Suppressor macrophage treated with lipopolysaccharide for 4 hours (primary cell): ENCODE measurements around the gene LMNB1.
"Not testable (repeated sequence)": the region's sequence is repeated elsewhere in the genome, so short reads cannot be mapped to it uniquely, and the experiment has no call there.

Source experiments
- DNase-seq: peaks from one replicate; pipeline ENCODE4 v3.0.0-alpha.2; 2020

LMNB1 gene

GRCh38 chr5:126780165-126780827 is 3.4 kb downstream of the LMNB1 start:
- peak; percentile 71 for DNase-seq

GRCh38 chr5:126788409-126788808 is 11.5 kb downstream of the LMNB1 start:
- not testable (repeated sequence) for DNase-seq

- no peak for DNase-seq
Measured at GRCh38 chr5:126793097-126793496, 16.2 kb downstream of the LMNB1 start.

DNA sequence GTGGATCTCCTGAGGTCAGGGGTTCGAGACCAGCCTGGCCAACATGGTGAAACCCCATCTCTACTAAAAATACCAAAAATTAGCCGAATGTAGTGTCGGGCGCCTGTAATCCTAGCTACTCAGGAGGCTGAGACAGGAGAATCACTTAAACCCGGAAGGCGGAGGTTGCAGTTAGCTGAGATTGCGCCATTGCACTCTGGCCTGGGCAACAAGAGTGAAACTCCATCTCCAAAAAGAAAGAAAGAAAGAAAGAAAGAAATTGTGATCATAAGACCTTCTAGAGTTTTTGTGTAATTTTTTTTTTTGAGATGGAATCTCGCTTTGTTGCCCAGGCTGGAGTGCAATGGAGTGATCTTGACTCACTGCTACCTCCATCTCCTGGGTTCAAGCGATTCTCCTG is 16.7 kb downstream of the LMNB1 start:
- DNase-seq = peak; percentile 51

DNA sequence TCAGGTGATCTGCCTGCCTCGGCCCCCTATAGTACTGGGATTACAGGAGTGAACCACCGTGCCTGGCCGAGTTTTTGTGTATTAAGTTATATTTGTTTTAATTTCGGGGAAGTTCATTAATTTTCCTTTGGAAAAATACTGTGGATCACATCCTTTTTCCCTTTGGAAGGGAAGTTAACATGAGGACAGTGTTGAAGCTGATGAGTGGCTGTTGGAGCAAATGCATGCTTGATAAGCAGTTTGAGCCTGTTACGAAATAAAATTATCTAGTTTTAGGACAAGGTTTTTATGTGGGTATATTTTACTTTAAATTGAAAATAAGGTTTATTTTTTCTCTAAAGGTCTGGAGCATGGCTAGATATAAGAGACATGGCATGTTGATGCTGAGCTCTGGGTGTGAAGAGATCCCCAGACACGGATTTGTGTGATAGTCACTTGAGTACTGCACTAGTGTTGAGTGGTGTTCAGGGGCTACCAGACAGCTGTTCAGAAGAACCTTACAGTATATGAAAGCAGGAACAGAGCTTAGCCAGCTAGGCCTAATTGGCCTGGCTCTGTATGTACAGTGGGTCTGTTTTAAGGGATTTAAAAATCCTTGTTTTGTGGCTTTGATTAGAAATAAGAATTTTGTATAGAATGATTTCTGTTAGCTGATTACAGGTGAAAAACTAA is 17.4 kb downstream of the LMNB1 start:
- no peak for DNase-seq

DNA sequence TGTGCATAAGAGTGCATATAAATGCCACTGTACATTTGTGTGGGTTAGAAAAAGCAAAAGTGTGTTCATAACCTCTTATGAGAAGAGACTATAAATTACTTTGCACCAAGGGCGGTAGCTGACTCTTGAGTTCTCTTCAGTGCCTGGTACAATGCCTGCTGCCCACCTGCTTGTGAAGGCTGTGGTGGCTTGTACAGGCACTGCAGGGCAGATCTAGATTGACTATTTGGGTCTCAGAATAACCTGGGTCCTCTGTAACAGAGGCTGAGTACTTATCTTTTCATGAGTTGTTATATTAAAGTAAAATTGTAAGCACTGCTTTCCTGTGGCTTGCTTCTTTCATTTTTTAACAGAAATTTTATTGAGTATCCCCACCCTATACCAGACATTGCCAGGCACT is 22.8 kb downstream of the LMNB1 start:
- DNase-seq = no peak

GRCh38 chr5:126801174-126801991 is 24.4 kb downstream of the LMNB1 start:
- DNase-seq = peak; percentile 47

GRCh38 chr5:126801992-126802294 is 25.0 kb downstream of the LMNB1 start:
- peak; percentile 42 for DNase-seq

GRCh38 chr5:126805063-126805462 is 28.1 kb downstream of the LMNB1 start:
- no peak for DNase-seq

GRCh38 chr5:126808521-126808988 is 31.6 kb downstream of the LMNB1 start:
- peak; percentile 52 for DNase-seq

DNA sequence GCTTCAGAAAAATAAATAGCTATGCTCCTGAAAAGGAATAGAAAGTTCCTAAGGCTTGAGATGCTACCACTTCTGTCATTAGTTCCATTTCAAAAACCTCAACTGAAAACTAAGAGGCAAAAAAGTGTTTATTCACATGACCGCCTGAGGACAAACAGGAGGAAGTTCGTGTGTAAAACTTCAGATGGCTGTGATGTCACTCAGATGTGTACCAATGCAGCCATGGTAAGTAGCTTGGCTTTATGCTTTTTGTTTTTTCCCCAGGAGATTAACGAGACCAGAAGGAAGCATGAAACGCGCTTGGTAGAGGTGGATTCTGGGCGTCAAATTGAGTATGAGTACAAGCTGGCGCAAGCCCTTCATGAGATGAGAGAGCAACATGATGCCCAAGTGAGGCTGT is 33.0 kb downstream of the LMNB1 start:
- peak; percentile 70 for DNase-seq

- DNase-seq = peak; percentile 50
Measured at GRCh38 chr5:126810596-126811380, 33.9 kb downstream of the LMNB1 start.

- DNase-seq = peak; percentile 92
Measured at GRCh38 chr5:126811515-126812198, 34.7 kb downstream of the LMNB1 start.

GRCh38 chr5:126812199-126812570 is 35.2 kb downstream of the LMNB1 start:
- DNase-seq = no peak

GRCh38 chr5:126813799-126814198 is 36.9 kb downstream of the LMNB1 start:
- DNase-seq = not testable (repeated sequence)

DNA sequence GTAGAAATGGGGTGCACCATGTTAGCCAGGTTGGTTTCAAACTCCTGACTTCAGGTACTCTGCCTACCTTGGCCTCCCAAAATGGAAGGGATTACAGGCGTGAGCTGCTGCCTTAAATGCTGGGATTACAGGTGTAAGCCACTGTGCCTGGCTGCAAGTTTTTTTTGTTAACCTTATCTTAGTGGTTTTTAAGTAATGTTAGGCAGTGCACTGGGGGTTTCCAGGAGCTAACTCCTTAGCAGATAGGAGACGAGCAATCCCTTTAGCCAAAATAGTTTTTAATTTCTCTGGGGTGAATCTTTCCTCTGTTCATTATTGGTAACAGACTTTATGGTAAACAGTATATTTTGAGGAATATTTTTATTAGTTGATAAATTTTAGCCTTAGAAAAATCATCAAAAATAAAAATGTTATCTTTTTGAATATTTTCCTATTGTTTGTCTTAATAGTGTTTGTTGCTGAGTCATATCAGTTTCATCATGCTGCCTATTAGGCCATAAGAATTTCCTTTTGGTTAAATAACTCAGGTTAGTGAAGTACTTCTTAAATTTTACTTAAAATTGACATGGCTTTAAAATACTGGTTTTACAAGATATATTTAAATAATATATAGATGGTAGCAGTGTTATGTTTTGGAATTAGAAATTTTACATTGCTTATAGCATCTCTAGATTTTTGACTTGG is 37.9 kb downstream of the LMNB1 start:
- DNase-seq = peak; percentile 37

- DNase-seq = no peak
Measured at GRCh38 chr5:126816649-126817048, 39.7 kb downstream of the LMNB1 start.

GRCh38 chr5:126818736-126819135 is 41.8 kb downstream of the LMNB1 start:
- no peak for DNase-seq

DNA sequence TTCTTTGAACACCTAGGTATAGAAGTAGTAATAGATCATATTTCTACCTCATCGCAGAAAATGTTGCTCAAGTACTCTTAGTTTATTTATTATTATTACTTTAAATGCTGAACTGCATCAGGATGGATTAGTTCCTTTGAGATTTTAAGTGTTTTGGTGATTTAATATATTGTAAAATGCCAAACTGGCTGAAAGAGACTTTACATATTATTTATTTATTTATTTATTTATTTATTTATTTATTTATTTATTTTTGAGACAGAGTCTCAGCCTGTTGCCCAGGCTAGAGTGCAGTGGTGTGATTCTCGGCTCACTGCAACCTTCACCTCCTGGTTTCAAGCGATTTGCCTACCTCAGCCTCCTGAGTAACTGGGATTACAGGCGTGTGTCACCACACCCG is 42.3 kb downstream of the LMNB1 start:
- no peak for DNase-seq

DNA sequence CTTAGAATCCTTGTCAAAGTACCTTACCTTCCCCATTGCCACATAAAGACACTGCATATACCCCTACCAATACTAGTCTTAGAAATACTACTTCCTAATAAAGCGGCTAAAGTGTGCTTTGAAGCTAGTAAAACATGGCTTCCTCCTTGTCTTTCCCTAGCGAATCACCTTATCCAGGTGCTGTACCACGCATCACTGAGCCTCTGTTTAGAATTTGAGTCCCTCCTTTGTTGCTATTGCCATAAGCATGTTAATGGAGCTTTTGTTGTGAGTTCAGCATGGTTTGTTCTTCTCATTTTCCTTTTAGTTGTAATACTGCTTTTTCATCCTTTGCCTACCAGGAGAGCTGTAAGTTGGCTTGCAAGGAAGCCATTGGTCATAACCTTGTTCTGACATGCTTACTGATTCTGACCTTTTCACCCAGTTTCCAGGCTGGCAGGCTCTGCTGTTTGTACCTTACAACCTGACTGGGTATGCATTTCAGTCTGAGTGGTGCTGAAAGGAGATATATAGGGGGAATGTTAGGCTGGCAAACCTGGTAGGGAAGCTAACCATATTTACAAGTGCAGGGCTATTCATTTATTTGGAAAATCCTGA is 49.8 kb downstream of the LMNB1 start:
- no peak for DNase-seq

DNA sequence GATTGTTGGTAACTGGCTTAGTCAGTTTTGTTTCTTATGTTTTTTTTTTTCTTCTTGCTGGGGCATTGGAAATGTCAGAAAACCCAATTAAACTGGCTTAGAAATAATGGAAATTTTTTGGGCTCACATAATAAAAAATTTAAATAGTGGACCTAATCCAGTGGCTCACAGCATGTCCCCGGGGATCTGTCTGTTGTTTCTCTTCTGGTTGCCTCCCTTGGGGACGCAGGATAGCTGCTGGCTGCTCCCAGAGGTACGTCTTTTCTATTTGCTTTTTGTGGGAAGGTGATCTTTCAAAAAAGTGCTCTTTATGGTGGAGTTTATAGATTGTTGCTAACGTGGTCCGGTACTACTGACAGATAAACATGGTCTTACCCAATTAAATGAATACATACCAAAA is 52.2 kb downstream of the LMNB1 start:
- DNase-seq = no peak

GRCh38 chr5:126830061-126830460 is 53.1 kb downstream of the LMNB1 start:
- DNase-seq = no peak
